NCI-H526 (cell line): ENCODE data around the gene ERBB4.
A peak's percentile ranks its signal among the peaks of the same experiment; 100 is the strongest.

ENCODE experiments used
- DNase-seq, 2 experiments: peaks; one replicate each; lab custom pipeline; 2025; lab: John Stamatoyannopoulos, UW

ERBB4 gene

GRCh38 chr2:212078103-212078502 is 460.5 kb downstream of the ERBB4 start:
- no peak for DNase-seq

GRCh38 chr2:212076456-212076855 is 462.1 kb downstream of the ERBB4 start:
- no peak for DNase-seq

GRCh38 chr2:212073360-212073759 is 465.2 kb downstream of the ERBB4 start:
- DNase-seq, result no peak

GRCh38 chr2:212066546-212066945 is 472.1 kb downstream of the ERBB4 start:
- DNase-seq, result no peak

GRCh38 chr2:212064318-212064717 is 474.3 kb downstream of the ERBB4 start:
- DNase-seq, result no peak

- DNase-seq, result no peak
Observed at GRCh38 chr2:212052412-212053159, 486.0 kb downstream of the ERBB4 start.

GRCh38 chr2:212050871-212051270 is 487.7 kb downstream of the ERBB4 start:
- no peak for DNase-seq

GRCh38 chr2:212042562-212042961 is 496.0 kb downstream of the ERBB4 start:
- DNase-seq, result no peak

- DNase-seq, result no peak
Observed at GRCh38 chr2:212037062-212037461, 501.5 kb downstream of the ERBB4 start.

GRCh38 chr2:212034841-212035585 is 503.6 kb downstream of the ERBB4 start:
- peak; percentile 4 to 22 for DNase-seq

GRCh38 chr2:212033888-212034287 is 504.7 kb downstream of the ERBB4 start:
- DNase-seq, result no peak

GRCh38 chr2:212032536-212033219 is 505.9 kb downstream of the ERBB4 start:
- DNase-seq, result no peak

- DNase-seq, result no peak
Observed at GRCh38 chr2:212032032-212032431, 506.6 kb downstream of the ERBB4 start.

- no peak for DNase-seq
Observed at GRCh38 chr2:212030709-212031108, 507.9 kb downstream of the ERBB4 start.

- no peak for DNase-seq
Observed at GRCh38 chr2:212028798-212029394, 509.7 kb downstream of the ERBB4 start.

- no peak for DNase-seq
Observed at GRCh38 chr2:212027681-212028628, 510.6 kb downstream of the ERBB4 start.

- no peak for DNase-seq
Observed at GRCh38 chr2:212024040-212024439, 514.6 kb downstream of the ERBB4 start.

- DNase-seq, result no peak
Observed at GRCh38 chr2:212022966-212023365, 515.6 kb downstream of the ERBB4 start.

- no peak for DNase-seq
Observed at GRCh38 chr2:212021947-212022346, 516.7 kb downstream of the ERBB4 start.

- DNase-seq, result no peak
Observed at GRCh38 chr2:212015588-212015987, 523.0 kb downstream of the ERBB4 start.

GRCh38 chr2:212013626-212014025 is 525.0 kb downstream of the ERBB4 start:
- no peak for DNase-seq
